Small intestine (tissue), 7 donors: ENCODE data around the gene FGD5. TPM values are rescaled to one million over a fixed set of nuclear protein-coding genes. Genes with fewer than 3 reads are reported as not detected.

ENCODE experiments used
- DNase-seq, 2 donors: peaks; one replicate each; pipeline versions ENCODE4 v3.0.0 to v3.0.0-alpha.2; 2013
- FAIRE-seq: peaks from 2 replicates; lab custom pipeline; 2012; peaks lifted over from hg19 to GRCh38; lab: Jason Lieb, UNC
- H3K27ac ChIP-seq, 3 donors: one replicate each; pipeline ENCODE4 v1.5.1; 2013; ENCODE audit warnings: low read length in 2 of 3, mild to moderate bottlenecking in 2 of 3, control low read depth in 1 of 3, inconsistent platforms in 1 of 3, low read depth in 1 of 3, moderate library complexity in 1 of 3
- H3K27me3 ChIP-seq, 3 donors: one replicate each; pipeline ENCODE4 v1.6.1; 2013; ENCODE audit warnings: low read length in 3 of 3, inconsistent platforms in 1 of 3; ENCODE audit not compliant: control insufficient read depth in 3 of 3, insufficient read depth in 3 of 3
- H3K36me3 ChIP-seq, 3 donors: one replicate each; pipeline ENCODE4 v1.6.1; 2013; ENCODE audit warnings: low read length in 3 of 3, inconsistent platforms in 1 of 3, low read depth in 1 of 3, mild to moderate bottlenecking in 1 of 3, moderate library complexity in 1 of 3; ENCODE audit not compliant: control insufficient read depth in 3 of 3, insufficient read depth in 2 of 3
- H3K4me1 ChIP-seq, 3 donors: one replicate each; pipeline ENCODE4 v1.6.1; 2013; ENCODE audit warnings: low read length in 2 of 3, inconsistent platforms in 1 of 3, low read depth in 1 of 3, mild to moderate bottlenecking in 1 of 3, moderate library complexity in 1 of 3; ENCODE audit not compliant: control insufficient read depth in 3 of 3, insufficient read depth in 2 of 3
- H3K4me3 ChIP-seq, 3 donors: one replicate each; pipeline ENCODE4 v1.5.1; 2013; ENCODE audit warnings: low read length in 3 of 3, control low read depth in 1 of 3, inconsistent platforms in 1 of 3, low read depth in 1 of 3, mild to moderate bottlenecking in 1 of 3, moderate library complexity in 1 of 3
- H3K9me3 ChIP-seq, 2 donors: one replicate each; pipeline ENCODE4 v1.6.1; 2013; ENCODE audit warnings: low read depth in 1 of 2, low read length in 1 of 2; ENCODE audit not compliant: control insufficient read depth in 2 of 2, insufficient read depth in 1 of 2
- WGBS, 3 donors: extraction: QIAGEN DNeasy Blood & Tissue Kit; methylation state at CpG; one replicate each; pipeline ENCODE4 v1.1.7; 2013; 5-methylcytosine and 5-hydroxymethylcytosine counted together
- polyA plus RNA-seq, 4 donors: library from polyadenylated mRNA; stranded (reverse) in 3 of 4; unstranded in 1 of 4; fragments of 200-250 nt in 3 of 4; fragments of 120-200 nt in 1 of 4; gene quantifications; one replicate each; pipeline versions ENCODE4 v1.2.1 to v1.2.3, GENCODE V29; 2013
- donor health status: healthy with polysubstance abuse.
- donor health status: control.
- donor health status: control.
- donor health status: Bipolar disorder and iron deficiency.
- donor health status: healthy.

The FGD5 gene
- polyA plus RNA-seq, 4 donors, result 3.1 to 16.1 (median 5.5) TPM

- 71 to 92% (median 85%) methylated on average over 5 of the region's 5 CpGs for WGBS, 3 donors
- no peaks in the 10 kb centered on the region for H3K4me1 ChIP-seq
- H3K27ac ChIP-seq, result peak overlapping the region in 1 of 3 donors; percentile 27
- no peaks in the 10 kb centered on the region for H3K36me3 ChIP-seq
- DNase-seq (no peak), FAIRE-seq (no peak)
- H3K9me3 ChIP-seq, result no peaks in the 10 kb centered on the region
- no peak overlapping the region for H3K4me3 ChIP-seq
- peaks cover 0 to 4% (median 0%) of the 10 kb centered on the region in 3 donors for H3K27me3 ChIP-seq
Observed at GRCh38 chr3:14793858-14794234, 24.9 kb upstream of the FGD5 start.

GRCh38 chr3:14794435-14794834 lies 24.3 kb upstream of the FGD5 start:
- Histone ChIP-seq H3K4me1 (no peaks in the 10 kb centered on the region), H3K27me3 (peaks cover 0 to 4% (median 0%) of the 10 kb centered on the region in 3 donors), H3K4me3 (no peak overlapping the region), H3K9me3 (no peaks in the 10 kb centered on the region), H3K27ac (no peak overlapping the region), H3K36me3 (no peaks in the 10 kb centered on the region)
- WGBS, 3 donors, result 74 to 85% (median 80%) methylated on average over 2 of the region's 2 CpGs
- DNase-seq, result no peak
- FAIRE-seq, result no peak

GRCh38 chr3:14795996-14796395 lies 22.8 kb upstream of the FGD5 start:
- Histone ChIP-seq H3K4me3 (no peak overlapping the region), H3K4me1 (no peaks in the 10 kb centered on the region), H3K9me3 (no peaks in the 10 kb centered on the region), H3K36me3 (no peaks in the 10 kb centered on the region), H3K27ac (no peak overlapping the region), H3K27me3 (peaks cover 0 to 4% (median 0%) of the 10 kb centered on the region in 3 donors)
- FAIRE-seq, result no peak
- 28 to 52% (median 50%) methylated on average over 2 of the region's 2 CpGs for WGBS, 3 donors
- no peak for DNase-seq

- H3K4me3 ChIP-seq, result no peak overlapping the region
- H3K9me3 ChIP-seq, result no peaks in the 10 kb centered on the region
- 68 to 87% (median 76%) methylated on average over 14 of the region's 14 CpGs for WGBS, 3 donors
- H3K27ac ChIP-seq, result no peak overlapping the region
- peaks cover 0 to 2% (median under 1%) of the 10 kb centered on the region in 3 donors for H3K4me1 ChIP-seq
- peaks cover 0 to 4% (median 0%) of the 10 kb centered on the region in 3 donors for H3K27me3 ChIP-seq
- no peaks in the 10 kb centered on the region for H3K36me3 ChIP-seq
- FAIRE-seq, result no peak
- no peak for DNase-seq
Observed at GRCh38 chr3:14796403-14797077, 22.2 kb upstream of the FGD5 start.

GRCh38 chr3:14797731-14798130 lies 21.0 kb upstream of the FGD5 start:
- no peaks in the 10 kb centered on the region for H3K9me3 ChIP-seq
- FAIRE-seq (no peak), DNase-seq (no peak)
- WGBS, 3 donors, result 66 to 84% (median 73%) methylated on average over 4 of the region's 4 CpGs
- peaks cover 0 to 4% (median 0%) of the 10 kb centered on the region in 3 donors for H3K27me3 ChIP-seq
- H3K27ac ChIP-seq, result no peak overlapping the region
- peaks cover 4 to 12% (median 9%) of the 10 kb centered on the region in 3 donors for H3K4me1 ChIP-seq
- no peaks in the 10 kb centered on the region for H3K36me3 ChIP-seq
- no peak overlapping the region for H3K4me3 ChIP-seq

GRCh38 chr3:14798231-14798630 lies 20.5 kb upstream of the FGD5 start:
- peaks cover 4 to 17% (median 10%) of the 10 kb centered on the region in 3 donors for H3K4me1 ChIP-seq
- DNase-seq, result no peak
- no peak for FAIRE-seq
- no peaks in the 10 kb centered on the region for H3K9me3 ChIP-seq
- H3K27me3 ChIP-seq, result peaks cover 0 to 4% (median 0%) of the 10 kb centered on the region in 3 donors
- WGBS, 3 donors, result 82 to 87% (median 86%) methylated on average over 6 of the region's 6 CpGs
- H3K27ac ChIP-seq, result no peak overlapping the region
- H3K36me3 ChIP-seq, result no peaks in the 10 kb centered on the region
- H3K4me3 ChIP-seq, result no peak overlapping the region

GRCh38 chr3:14799146-14799545 lies 19.6 kb upstream of the FGD5 start:
- peaks cover 0 to 4% (median 0%) of the 10 kb centered on the region in 3 donors for H3K27me3 ChIP-seq

GRCh38 chr3:14801031-14801430 lies 17.7 kb upstream of the FGD5 start:
- Histone ChIP-seq H3K4me3 (no peak overlapping the region), H3K27ac (no peak overlapping the region), H3K27me3 (peaks cover 0 to 4% (median 0%) of the 10 kb centered on the region in 3 donors), H3K4me1 (peaks cover 4 to 36% (median 21%) of the 10 kb centered on the region in 3 donors), H3K36me3 (no peaks in the 10 kb centered on the region), H3K9me3 (no peaks in the 10 kb centered on the region)
- no peak for FAIRE-seq
- 89 to 96% (median 91%) methylated on average over 9 of the region's 9 CpGs for WGBS, 3 donors
- DNase-seq, result no peak

More at GRCh38 chr3:14799146-14799545, 19.6 kb upstream of the FGD5 start:
- Histone ChIP-seq H3K36me3 (no peaks in the 10 kb centered on the region), H3K9me3 (no peaks in the 10 kb centered on the region), H3K27ac (peak overlapping the region in 1 of 3 donors; percentile 67), H3K4me1 (peaks cover 4 to 25% (median 10%) of the 10 kb centered on the region in 3 donors), H3K4me3 (no peak overlapping the region)
- 18 to 57% (median 30%) methylated on average over 4 of the region's 4 CpGs for WGBS, 3 donors
- no peak for FAIRE-seq
- peak in 1 of 2 donors; percentile 79 for DNase-seq
